ENCODE measurements around the gene WBP1L.

WBP1L gene

GRCh38 chr10:102759497-102760210 is 15.9 kb downstream of the WBP1L start:
- DNase-seq (ENCODE audit: low spot score) = no peak

- DNase-seq (ENCODE audit: low spot score) = no peak
These were observed 18.2 kb downstream of the WBP1L start for GRCh38 chr10:102761981-102762380.

- DNase-seq (ENCODE audit: low spot score) = no peak
These were observed 18.8 kb downstream of the WBP1L start for GRCh38 chr10:102762401-102763015.

- no peak for DNase-seq (ENCODE audit: low spot score)
These were observed 19.4 kb downstream of the WBP1L start for GRCh38 chr10:102763037-102763607.

GRCh38 chr10:102764470-102765161 is 20.9 kb downstream of the WBP1L start:
- DNase-seq (ENCODE audit: low spot score) = no peak

GRCh38 chr10:102765336-102765735 is 21.6 kb downstream of the WBP1L start:
- DNase-seq (ENCODE audit: low spot score) = no peak

- DNase-seq (ENCODE audit: low spot score) = no peak
These were observed 23.8 kb downstream of the WBP1L start for GRCh38 chr10:102767428-102768160.

GRCh38 chr10:102769375-102770107 is 25.8 kb downstream of the WBP1L start:
- DNase-seq (ENCODE audit: low spot score) = no peak

GRCh38 chr10:102770108-102770482 is 26.3 kb downstream of the WBP1L start:
- DNase-seq (ENCODE audit: low spot score) = no peak

GRCh38 chr10:102770792-102771191 is 27.0 kb downstream of the WBP1L start:
- DNase-seq (ENCODE audit: low spot score) = no peak

- no peak for DNase-seq (ENCODE audit: low spot score)
These were observed 29.6 kb downstream of the WBP1L start for GRCh38 chr10:102773320-102773719.

GRCh38 chr10:102773986-102774385 is 30.2 kb downstream of the WBP1L start:
- DNase-seq (ENCODE audit: low spot score) = no peak

- no peak for DNase-seq (ENCODE audit: low spot score)
These were observed 31.6 kb downstream of the WBP1L start for GRCh38 chr10:102775201-102775934.

- peak; percentile 68 for DNase-seq (ENCODE audit: low spot score)
These were observed 32.4 kb downstream of the WBP1L start for GRCh38 chr10:102775935-102776669.

- peak; percentile 83 for DNase-seq (ENCODE audit: low spot score)
These were observed 33.2 kb downstream of the WBP1L start for GRCh38 chr10:102776779-102777456.

GRCh38 chr10:102777711-102778453 is 34.1 kb downstream of the WBP1L start:
- peak; percentile 53 for DNase-seq (ENCODE audit: low spot score)

GRCh38 chr10:102778781-102779180 is 35.0 kb downstream of the WBP1L start:
- no peak for DNase-seq (ENCODE audit: low spot score)

GRCh38 chr10:102779680-102780526 is 36.2 kb downstream of the WBP1L start:
- DNase-seq (ENCODE audit: low spot score) = no peak
